K562 (cell line): ENCODE results near the gene ZNF513. TPM values are rescaled to one million over a fixed set of nuclear protein-coding genes. Genes with fewer than 3 reads are reported as not detected.

ENCODE experiments used
- ASH1L ChIP-seq: fragments of 450-650 bp; IDR thresholded peaks from 2 replicates; pipeline ENCODE4 v1.6.1; 2018; ENCODE audit warnings: borderline replicate concordance, mild to moderate bottlenecking, low read depth; ENCODE audit not compliant: partially characterized antibody
- COPS2 ChIP-seq: fragments of 450-650 bp; conservative IDR thresholded peaks from 2 replicates; pipeline ENCODE4 v1.6.1; 2016; ENCODE audit warnings: mild to moderate bottlenecking, moderate library complexity
- DPF2 ChIP-seq: fragments of 450-650 bp; IDR thresholded peaks from 2 replicates; pipeline ENCODE4 v1.6.1; 2016
- ERF ChIP-seq: fragments of 450-650 bp; formaldehyde crosslinking; IDR thresholded peaks from 2 replicates; pipeline ENCODE4 v1.4.0; 2020; ENCODE audit warnings: mild to moderate bottlenecking, mixed read lengths
- FOXJ3 ChIP-seq: sonication (generic); formaldehyde crosslinking; IDR thresholded peaks from 2 replicates; pipeline ENCODE4 v1.4.0; 2020; ENCODE audit warnings: mild to moderate bottlenecking, missing genetic modification reagents
- GTF2E2 ChIP-seq: fragments of 200-800 bp; sonication (Bioruptor generic); IDR thresholded peaks from 2 replicates; pipeline ENCODE4 v1.6.1; 2016; ENCODE audit warnings: missing genetic modification characterization, missing compliant biosample characterization
- LCOR ChIP-seq: sonication (generic); formaldehyde crosslinking; IDR thresholded peaks from 2 replicates; pipeline ENCODE4 v1.8.0; 2022; ENCODE audit warnings: mild to moderate bottlenecking, missing genetic modification reagents
- MYBL2 ChIP-seq, 2 experiments: fragments of 450-650 bp in 1 of 2; sonication (generic) in 1 of 2; formaldehyde crosslinking in 1 of 2; IDR thresholded peaks; 2 replicates each; pipeline versions ENCODE4 v1.6.1 to v1.8.1; 2017 to 2022; ENCODE audit warnings: borderline replicate concordance in 1 of 2, inconsistent platforms in 1 of 2, low read depth in 1 of 2, mild to moderate bottlenecking in 1 of 2, missing genetic modification reagents in 1 of 2, moderate library complexity in 1 of 2
- MYC ChIP-seq, 2 experiments: fragments of 250-450 bp in 1 of 2; sonication (Bioruptor Pico) in 1 of 2; IDR thresholded peaks; 2 replicates each; pipeline versions ENCODE4 v1.5.1 to v1.6.1; 2012 to 2021; ENCODE audit warnings: low read depth in 2 of 2, borderline replicate concordance in 1 of 2, improper control_type of control experiment in 1 of 2, low read length in 1 of 2, mild to moderate bottlenecking in 1 of 2, moderate library complexity in 1 of 2
- NFE2 ChIP-seq: IDR thresholded peaks from 2 replicates; pipeline ENCODE4 v1.6.1; 2014; ENCODE audit warnings: antibody characterized with exemption, low read depth
- NFIX ChIP-seq: fragments of 250-450 bp; sonication (Bioruptor Pico); IDR thresholded peaks from 2 replicates; pipeline ENCODE4 v1.4.0; 2020; ENCODE audit warnings: low read depth, mild to moderate bottlenecking, moderate library complexity
- NR2C1 ChIP-seq, 2 experiments: fragments of 450-650 bp; IDR thresholded peaks; 2 replicates each; pipeline ENCODE4 v1.6.1; 2017; ENCODE audit warnings: mild to moderate bottlenecking in 2 of 2, antibody characterized with exemption in 1 of 2, inconsistent platforms in 1 of 2, missing compliant biosample characterization in 1 of 2, missing genetic modification characterization in 1 of 2
- OTX1 ChIP-seq: fragments of 450-650 bp; formaldehyde crosslinking; IDR thresholded peaks from 2 replicates; pipeline ENCODE4 v1.4.0; 2022; ENCODE audit warnings: mild to moderate bottlenecking
- POLR3G ChIP-seq: IDR thresholded peaks from 2 replicates; pipeline ENCODE4 v1.6.1; 2011; ENCODE audit not compliant: insufficient read length, insufficient replicate concordance; ENCODE audit errors: extremely low read depth
- RUNX1 ChIP-seq: sonication (generic); IDR thresholded peaks from 2 replicates; pipeline ENCODE4 v1.6.1; 2016; ENCODE audit warnings: antibody characterized with exemption, low read depth
- SAFB ChIP-seq: fragments of 200-400 bp; formaldehyde crosslinking; IDR thresholded peaks from 2 replicates; pipeline ENCODE4 v1.6.1; 2017; ENCODE audit warnings: low read depth, low read length, borderline replicate concordance
- SMARCB1 ChIP-seq: IDR thresholded peaks from 2 replicates; pipeline ENCODE4 v1.6.1; 2011; ENCODE audit warnings: improper control_type of control experiment, low read depth; ENCODE audit not compliant: insufficient read length
- SOX6 ChIP-seq: fragments of 450-650 bp; IDR thresholded peaks from 2 replicates; pipeline ENCODE4 v1.6.1; 2014; ENCODE audit warnings: mild to moderate bottlenecking
- STAT5B ChIP-seq: fragments of 250-450 bp; sonication (Bioruptor Pico); IDR thresholded peaks from 2 replicates; pipeline ENCODE4 v1.8.0; 2021; ENCODE audit warnings: mild to moderate bottlenecking, inconsistent platforms
- STAT6 ChIP-seq: sonication (generic); formaldehyde crosslinking; IDR thresholded peaks from 2 replicates; pipeline ENCODE4 v1.8.1; 2023; ENCODE audit warnings: mild to moderate bottlenecking, missing genetic modification reagents
- ZBTB9 ChIP-seq: fragments of 450-650 bp; formaldehyde crosslinking; IDR thresholded peaks from 2 replicates; pipeline ENCODE4 v1.4.0; 2020; ENCODE audit warnings: mild to moderate bottlenecking, moderate library complexity
- ZNF212 ChIP-seq: fragments of 450-650 bp; formaldehyde crosslinking; IDR thresholded peaks from 2 replicates; pipeline ENCODE4 v1.4.0; 2020; ENCODE audit warnings: mild to moderate bottlenecking
- ZNF263 ChIP-seq: sonication (generic); formaldehyde crosslinking; IDR thresholded peaks from 2 replicates; pipeline ENCODE4 v1.8.0; 2022; ENCODE audit warnings: mild to moderate bottlenecking, missing genetic modification reagents, borderline replicate concordance
- ZNF644 ChIP-seq: fragments of 200-800 bp; sonication (Bioruptor generic); IDR thresholded peaks from 2 replicates; pipeline ENCODE4 v1.6.1; 2016; ENCODE audit warnings: low read depth, missing genetic modification characterization, missing compliant biosample characterization
- polyA plus RNA-seq, 8 experiments: library from polyadenylated mRNA; depleted of rRNA in 4 of 8; stranded (reverse) in 5 of 8; unstranded in 3 of 8; fragments of >200 nt; fragmentation: Nextera tagmentation in 2 of 8; fragmentation: Illumina TruSeq in 1 of 8; extraction: Ambion mirVana in 2 of 8; extraction: Trizol in 1 of 8; gene quantifications; 2 replicates each; pipeline versions ENCODE4 v1.2.1 to v1.2.3, GENCODE V29; 2011 to 2014; ENCODE audit warnings: inconsistent platforms in 1 of 8, missing spikeins in 1 of 8
- total RNA-seq, 7 experiments: library from RNA; depleted of rRNA in 6 of 7; stranded (reverse); fragments of >200 nt in 6 of 7; fragmentation: Illumina TruSeq in 2 of 7; extraction: Trizol in 2 of 7; gene quantifications; 2 replicates each; pipeline versions ENCODE4 v1.2.1 to v1.2.3, GENCODE V29; 2011 to 2021; ENCODE audit warnings: low replicate concordance in 1 of 7

The ZNF513 gene
- total and polyA plus RNA-seq, 9 of the 15 experiments (the other 6 are each of a cell fraction or from before 2014, with no cell fraction given), result 0.04 to 13.6 (median 4.4) TPM

- TF ChIP-seq ZBTB9 (CRISPR knock-in tag) (no peak), SMARCB1 (no peak), RUNX1 (no peak), POLR3G (no peak), DPF2 (peak; percentile 51; the same call in 1 of the 2 replicates), ZNF644 (tag) (peak; percentile 84), GTF2E2 (tag) (no peak; the same call in 1 of the 2 replicates), OTX1 (no peak), STAT6 (no peak), FOXJ3 (CRISPR knock-in tag) (no peak), MYC (IDR thresholded peaks at IDR 0.05; ENCODE audit: low read depth, low read length) (peak; percentile 82), MYC (CRISPR knock-in tag; IDR thresholded peaks at IDR 0.05; ENCODE audit: borderline replicate concordance, low read depth) (no peak), STAT5B (no peak), SAFB (no peak), COPS2 (no peak), NFE2 (no peak), ZNF263 (CRISPR knock-in tag) (no peak), LCOR (CRISPR knock-in tag) (no peak), MYBL2 (IDR thresholded peaks at IDR 0.05; ENCODE audit: low read depth) (no peak), MYBL2 (CRISPR knock-in tag; IDR thresholded peaks at IDR 0.05; ENCODE audit: borderline replicate concordance) (no peak), ZNF212 (CRISPR knock-in tag) (no peak), SOX6 (no peak), NFIX (CRISPR knock-in tag) (no peak), NR2C1 (IDR thresholded peaks at IDR 0.05) (0 out of 2 replicates have a peak, but pooled peaks have one; percentile 21), NR2C1 (tag; IDR thresholded peaks at IDR 0.05) (no peak), ERF (no peak), ASH1L (no peak)
Observed at GRCh38 chr2:27370816-27371620, 9.5 kb downstream of the ZNF513 start (continued).
